Caki2 (cell line): Measurements from ENCODE around the gene KIAA1549. TPM values are rescaled to one million over a fixed set of nuclear protein-coding genes. Genes with fewer than 3 reads are reported as not detected.
A peak's percentile ranks its signal among the peaks of the same experiment; 100 is the strongest.

Experiments used
- DNase-seq: peaks from one replicate; pipeline ENCODE4 v3.0.0-alpha.2; 2015; ENCODE audit warnings: low read depth
- in situ Hi-C: cut with HindIII; loops from 2 replicates; pipeline ENCODE4 v1.10.0; 2016; ENCODE audit warnings: low sequenced_read_pairs, low pct_unique_long_range_greater_than_20kb, mixed read lengths
- total RNA-seq: library from RNA; depleted of rRNA; stranded (reverse); fragments of >200 nt; shearing (Covaris generic); gene quantifications from 2 replicates; pipeline ENCODE4 v1.2.3, GENCODE V29; 2014; ENCODE audit warnings: low replicate concordance

The KIAA1549 gene
- total RNA-seq, 1 experiment from 2014 or later = 1.6 TPM

GRCh38 chr7:138892812-138893211, 88.4 kb downstream of the KIAA1549 start:
- no peak for DNase-seq
- in situ Hi-C loops = no loop called here

- no peak for DNase-seq
- in situ Hi-C loops = no loop called here
These were observed 89.1 kb downstream of the KIAA1549 start for GRCh38 chr7:138892006-138892630.

GRCh38 chr7:138891446-138891810, 89.8 kb downstream of the KIAA1549 start:
- no peak for DNase-seq
- in situ Hi-C loops = no loop called here

- in situ Hi-C loops = no loop called here
- peak; percentile 40 for DNase-seq
These were observed 90.4 kb downstream of the KIAA1549 start for GRCh38 chr7:138890499-138891445.

GRCh38 chr7:138889582-138890498, 91.3 kb downstream of the KIAA1549 start:
- no peak for DNase-seq
- in situ Hi-C loops = no loop called here

GRCh38 chr7:138887872-138888656, 93.1 kb downstream of the KIAA1549 start:
- no peak for DNase-seq
- in situ Hi-C loops = no loop called here

- in situ Hi-C loops = no loop called here
- no peak for DNase-seq
These were observed 94.0 kb downstream of the KIAA1549 start for GRCh38 chr7:138887085-138887710.

GRCh38 chr7:138886501-138886917, 94.7 kb downstream of the KIAA1549 start:
- peak; percentile 51 for DNase-seq
- in situ Hi-C loops = no loop called here

- no peak for DNase-seq
- in situ Hi-C loops = no loop called here
These were observed 95.6 kb downstream of the KIAA1549 start for GRCh38 chr7:138885383-138886147.

- DNase-seq = no peak
- in situ Hi-C loops = no loop called here
These were observed 98.9 kb downstream of the KIAA1549 start for GRCh38 chr7:138882249-138882648.

GRCh38 chr7:138881579-138882188, 99.5 kb downstream of the KIAA1549 start:
- in situ Hi-C loops = no loop called here
- no peak for DNase-seq

- in situ Hi-C loops = no loop called here
- no peak for DNase-seq
These were observed 100.2 kb downstream of the KIAA1549 start for GRCh38 chr7:138880881-138881578.

GRCh38 chr7:138879356-138879755, 101.8 kb downstream of the KIAA1549 start:
- no peak for DNase-seq
- in situ Hi-C loops = no loop called here

- in situ Hi-C loops = no loop called here
- DNase-seq = no peak
These were observed 102.3 kb downstream of the KIAA1549 start for GRCh38 chr7:138878856-138879255.

- in situ Hi-C loops = no loop called here
- no peak for DNase-seq
These were observed 103.1 kb downstream of the KIAA1549 start for GRCh38 chr7:138878051-138878450.

GRCh38 chr7:138876326-138876725, 104.9 kb downstream of the KIAA1549 start:
- in situ Hi-C loops = no loop called here
- no peak for DNase-seq
